IPS-15b (cell line): ENCODE measurements around the gene PAXX.
"Not testable (repeated sequence)": the region's sequence is repeated elsewhere in the genome, so short reads cannot be mapped to it uniquely, and the experiment has no call there.

ENCODE experiments used
- H3K27me3 ChIP-seq: one replicate; pipeline ENCODE4 v1.6.1; 2013; ENCODE audit warnings: low read length; ENCODE audit not compliant: control insufficient read depth, insufficient read depth
- H3K36me3 ChIP-seq: one replicate; pipeline ENCODE4 v1.6.1; 2013; ENCODE audit warnings: low read length; ENCODE audit not compliant: control insufficient read depth, insufficient read depth
- H3K4me1 ChIP-seq: one replicate; pipeline ENCODE4 v1.6.1; 2013; ENCODE audit warnings: mild to moderate bottlenecking, low read length; ENCODE audit not compliant: control insufficient read depth, insufficient read depth
- H3K4me3 ChIP-seq: one replicate; pipeline ENCODE4 v1.5.1; 2013; ENCODE audit warnings: low read depth, low read length
- H3K9ac ChIP-seq: one replicate; pipeline ENCODE4 v1.6.1; 2013; ENCODE audit warnings: low read depth, mild to moderate bottlenecking, low read length
- H3K9me3 ChIP-seq: one replicate; pipeline ENCODE4 v1.6.1; 2013; ENCODE audit warnings: mild to moderate bottlenecking, low read length; ENCODE audit not compliant: control insufficient read depth, insufficient read depth

Gene PAXX

DNA sequence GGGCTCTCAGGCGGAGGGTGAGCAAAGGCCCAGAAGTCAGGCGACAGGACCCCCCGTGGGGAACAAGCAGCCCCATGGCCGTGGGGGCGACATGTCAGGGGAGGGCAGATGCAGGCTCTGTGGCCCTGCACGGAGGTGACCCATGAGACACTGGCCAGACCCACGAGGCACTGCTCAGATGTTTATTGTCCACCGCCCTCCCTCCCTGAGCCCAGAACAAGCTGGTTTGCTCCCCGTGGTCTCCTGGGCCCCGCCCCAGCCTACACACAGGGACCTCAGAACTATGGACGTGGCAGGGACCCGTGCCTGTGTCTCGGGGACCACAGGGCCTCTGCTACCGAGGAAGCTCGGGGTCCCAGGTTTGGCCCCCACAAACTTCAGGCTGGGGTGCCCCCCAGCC, 37.8 kb downstream of the PAXX start:
- Histone ChIP-seq H3K4me1 (no peaks in the 10 kb centered on the region), H3K4me3 (no peak overlapping the region), H3K36me3 (no peaks in the 10 kb centered on the region)

DNA sequence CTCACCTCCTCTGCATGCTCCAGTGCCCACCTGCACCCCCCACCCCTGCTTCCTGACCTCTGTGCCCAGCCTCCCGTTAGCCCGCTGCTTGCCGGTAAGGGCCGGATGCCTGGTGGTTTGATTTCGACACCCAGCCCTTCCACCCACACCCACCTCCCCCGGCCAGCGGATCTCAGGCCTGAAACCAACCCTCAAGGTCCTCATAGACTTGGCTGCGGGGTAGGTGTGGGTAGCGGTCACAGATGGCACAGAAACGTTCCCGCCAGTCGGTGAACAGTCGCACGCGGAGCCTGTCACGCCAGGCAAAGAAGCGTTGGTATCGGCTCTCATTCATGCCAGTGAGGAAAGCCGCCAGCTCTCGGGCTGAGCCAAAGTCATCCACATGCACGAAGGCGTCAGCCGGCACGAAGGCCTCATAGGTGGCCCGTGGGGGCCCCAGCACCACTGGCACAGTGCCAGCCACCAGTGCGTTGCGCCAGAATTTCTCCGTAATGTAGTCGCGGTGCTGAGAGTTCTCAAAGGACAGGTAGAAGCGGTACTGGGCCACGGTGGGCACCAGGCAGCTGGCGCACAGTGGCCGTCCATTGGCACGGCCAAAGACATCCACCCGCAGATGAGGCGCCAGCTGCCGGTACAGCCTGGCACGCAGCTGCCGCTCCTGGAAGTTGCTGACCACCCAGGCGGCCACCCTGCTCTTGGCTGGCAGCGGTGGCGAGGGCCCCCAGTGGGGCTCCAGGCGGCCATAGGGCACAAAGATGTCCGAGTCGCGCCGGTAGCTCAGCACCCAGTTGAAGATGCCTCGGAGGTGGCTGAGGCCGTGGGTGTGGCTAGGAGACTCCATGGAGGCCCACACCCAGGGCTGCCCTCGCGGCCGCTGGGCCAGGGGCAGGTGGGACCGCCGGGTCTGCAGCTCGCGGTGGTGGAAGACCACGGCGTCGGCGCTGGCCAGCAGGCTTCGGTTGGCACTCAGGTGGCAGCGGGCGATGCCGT, 38.6 kb downstream of the PAXX start:
- Histone ChIP-seq H3K36me3 (no peaks in the 10 kb centered on the region), H3K9ac (no peak overlapping the region), H3K4me1 (no peaks in the 10 kb centered on the region)

More for the DNA sequence above, 37.8 kb downstream of the PAXX start:
- H3K27me3 ChIP-seq: peaks cover 22% of the 10 kb centered on the region
- H3K9ac ChIP-seq: no peak overlapping the region
- no peaks in the 10 kb centered on the region for H3K9me3 ChIP-seq

DNA sequence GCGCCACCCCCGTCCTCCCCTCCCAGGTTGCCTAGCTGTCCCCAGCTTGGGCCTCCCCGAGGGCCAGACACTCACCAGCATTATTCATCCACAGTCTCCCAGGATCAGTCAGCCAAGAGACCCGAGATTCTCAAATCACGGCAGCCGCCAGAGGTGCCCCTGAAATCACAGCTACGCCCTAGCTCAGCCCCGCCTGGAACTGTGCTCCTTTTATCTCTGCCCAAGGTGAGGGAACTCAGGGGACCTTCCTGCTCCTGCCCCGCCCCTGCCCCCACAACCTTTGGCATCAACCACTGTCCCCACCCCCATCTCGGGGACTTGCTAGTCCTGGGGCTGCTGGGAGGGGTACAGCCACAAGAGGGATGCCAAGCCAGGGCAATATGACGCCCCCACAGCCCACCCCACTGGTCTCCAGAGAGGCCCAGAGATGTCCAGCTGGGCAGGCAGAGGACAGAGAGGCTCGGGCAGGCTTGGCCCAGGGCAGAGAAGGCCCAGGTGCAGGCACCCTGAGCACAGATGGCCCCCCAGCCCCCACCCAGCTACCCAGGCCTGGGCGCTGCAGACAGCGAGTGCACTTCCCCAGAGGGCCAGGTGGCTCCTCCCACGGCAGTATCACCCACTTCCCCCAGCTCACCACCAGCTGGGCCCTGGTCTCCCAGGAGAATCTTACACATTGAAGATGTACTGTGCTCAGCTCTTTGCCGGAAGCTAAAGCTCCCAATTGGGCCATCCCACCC, 39.9 kb downstream of the PAXX start, which contains the start of gene FUT7:
Gene FUT7, minus strand, starts transcription at position 185 of the 737 bp plus-strand sequence. Its CDS starts 97 bp downstream, at position 88.
- Histone ChIP-seq H3K27me3 (peaks cover 12% of the 10 kb centered on the region), H3K36me3 (no peaks in the 10 kb centered on the region), H3K4me3 (no peak within 1 kb of the TSS), H3K9me3 (no peaks in the 10 kb centered on the region), H3K4me1 (no peaks in the 10 kb centered on the region), H3K9ac (no peak within 1 kb of the TSS)

More for the DNA sequence above, 38.6 kb downstream of the PAXX start:
- H3K4me3 ChIP-seq: no peak overlapping the region
- H3K9me3 ChIP-seq: no peaks in the 10 kb centered on the region
- H3K27me3 ChIP-seq: peaks cover 22% of the 10 kb centered on the region

DNA sequence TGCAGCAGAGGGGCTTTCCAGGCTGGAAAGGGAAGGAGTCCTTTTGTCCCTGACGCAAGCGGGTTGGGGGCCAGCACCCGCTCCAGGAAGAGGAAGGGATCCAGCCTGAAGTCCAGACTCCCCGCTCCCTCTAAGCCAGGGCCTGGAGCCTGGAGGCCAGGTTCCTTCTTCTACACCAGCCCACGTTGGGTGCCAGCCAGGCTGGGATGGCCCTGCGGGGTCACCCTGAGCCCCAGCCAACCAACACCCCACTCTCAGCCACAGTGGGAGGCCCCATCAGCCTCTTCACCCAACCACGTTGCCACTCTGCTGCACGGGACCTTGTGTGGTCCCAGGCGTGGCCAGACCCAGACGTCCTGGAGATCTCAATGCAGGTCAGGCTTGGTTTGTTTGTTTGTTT, 40.6 kb downstream of the PAXX start:
- H3K27me3 ChIP-seq: peaks cover 7% of the 10 kb centered on the region
- no peak overlapping the region for H3K9ac ChIP-seq
- H3K36me3 ChIP-seq: peaks cover 3% of the 10 kb centered on the region
- no peaks in the 10 kb centered on the region for H3K4me1 ChIP-seq
- no peaks in the 10 kb centered on the region for H3K9me3 ChIP-seq
- no peak overlapping the region for H3K4me3 ChIP-seq

DNA sequence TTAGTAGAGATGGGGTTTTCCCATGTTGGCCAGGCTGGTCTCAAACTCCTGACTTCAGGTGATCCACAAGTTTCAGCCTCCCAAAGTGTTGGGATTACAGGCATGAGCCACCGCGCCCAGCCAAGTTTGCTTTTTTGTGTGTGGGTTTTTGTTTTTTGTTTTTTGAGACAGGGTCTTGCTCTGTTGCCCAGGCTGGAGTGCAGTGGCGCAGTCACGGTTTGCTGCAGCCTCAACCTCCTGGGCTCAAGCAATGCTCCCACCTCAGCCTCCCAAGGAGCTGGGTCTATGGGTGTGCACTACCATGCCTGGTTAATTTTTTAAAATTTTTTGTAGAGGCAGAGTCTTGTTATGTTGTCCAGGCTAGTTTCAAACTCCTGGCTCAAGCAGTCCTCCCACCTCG, 41.3 kb downstream of the PAXX start:
- H3K9ac ChIP-seq, H3K4me3 ChIP-seq, H3K4me1 ChIP-seq, H3K27me3 ChIP-seq, H3K36me3 ChIP-seq, H3K9me3 ChIP-seq: not testable (repeated sequence)

DNA sequence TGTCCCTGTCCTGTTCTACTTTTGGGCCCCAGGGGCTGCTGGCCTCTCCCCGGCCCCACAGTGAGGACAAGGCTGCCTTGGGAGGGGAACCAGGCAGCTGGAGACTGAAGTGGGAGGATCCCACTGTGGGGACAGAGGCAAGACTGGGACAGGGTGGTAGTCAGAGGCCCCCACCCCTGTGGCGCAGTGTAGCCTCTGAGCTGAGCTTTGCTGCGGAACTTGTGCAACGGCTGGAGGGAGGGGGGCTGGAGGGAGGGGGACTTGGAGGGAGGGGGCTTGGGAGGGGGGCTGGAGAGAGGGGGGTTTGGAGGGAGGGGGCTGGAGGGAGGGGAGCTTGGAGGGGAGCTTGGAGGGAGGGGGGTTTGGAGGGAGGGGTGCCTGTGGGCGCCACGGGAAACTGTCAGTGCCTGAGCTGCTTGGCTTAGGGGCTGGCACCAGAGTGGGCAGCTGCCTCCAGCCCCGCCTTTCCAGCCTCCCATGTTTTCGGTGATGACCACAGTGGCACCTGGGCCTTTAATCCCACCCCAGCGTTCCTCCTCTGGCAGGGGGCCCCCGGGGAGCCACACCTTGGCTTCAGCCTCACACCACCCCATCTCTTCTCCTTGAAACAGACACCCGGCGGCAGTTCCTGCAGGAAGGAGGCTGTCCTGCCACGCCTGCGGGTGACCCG, 42.0 kb downstream of the PAXX start:
- peaks cover under 1% of the 10 kb centered on the region for H3K27me3 ChIP-seq
- H3K9ac ChIP-seq: no peak overlapping the region
- H3K36me3 ChIP-seq: peaks cover 3% of the 10 kb centered on the region
- H3K4me1 ChIP-seq: no peaks in the 10 kb centered on the region
- no peak overlapping the region for H3K4me3 ChIP-seq
- H3K9me3 ChIP-seq: no peaks in the 10 kb centered on the region

DNA sequence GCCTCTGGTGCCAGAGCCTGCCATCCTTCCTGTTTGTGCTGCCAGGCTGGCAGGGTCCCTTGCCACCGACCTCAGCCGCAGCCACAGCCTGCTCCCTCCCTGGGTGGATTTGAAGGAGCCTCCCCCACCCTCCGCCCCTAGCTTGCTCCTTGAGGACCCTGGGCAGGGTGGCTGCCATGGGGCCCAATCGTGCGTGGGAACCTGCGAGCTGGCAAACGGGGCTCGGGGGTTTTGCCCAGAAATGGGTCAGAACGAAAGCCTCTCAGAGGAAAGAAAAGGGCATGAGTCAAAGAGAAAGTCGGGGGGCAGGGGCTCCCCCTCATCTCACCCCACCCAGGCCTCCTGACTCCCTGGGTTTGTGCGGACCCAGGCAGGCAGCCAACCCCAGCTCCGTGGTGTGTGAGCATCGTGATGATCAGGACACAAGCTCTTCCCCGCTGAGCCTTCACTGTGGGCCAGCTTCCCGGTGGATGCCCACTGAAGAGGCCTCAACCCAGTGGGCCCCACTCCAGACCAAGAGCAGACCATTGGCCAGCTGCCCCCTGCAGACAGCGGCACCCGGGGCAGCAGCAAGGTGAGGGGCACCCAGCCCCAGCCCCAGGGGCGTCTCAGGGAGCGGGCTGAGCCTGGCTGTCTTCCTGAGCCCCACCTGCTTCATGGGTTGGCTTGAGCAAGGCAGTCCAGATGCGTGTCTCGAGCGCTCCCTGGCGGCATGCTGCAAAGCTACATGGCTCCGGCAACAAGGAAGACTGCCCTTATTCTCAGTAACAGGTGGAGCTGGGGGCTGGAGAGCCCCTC, 42.7 kb downstream of the PAXX start:
- Histone ChIP-seq H3K9me3 (no peaks in the 10 kb centered on the region), H3K4me3 (no peak overlapping the region), H3K27me3 (no peaks in the 10 kb centered on the region), H3K4me1 (no peaks in the 10 kb centered on the region), H3K36me3 (peaks cover 3% of the 10 kb centered on the region), H3K9ac (no peak overlapping the region)

DNA sequence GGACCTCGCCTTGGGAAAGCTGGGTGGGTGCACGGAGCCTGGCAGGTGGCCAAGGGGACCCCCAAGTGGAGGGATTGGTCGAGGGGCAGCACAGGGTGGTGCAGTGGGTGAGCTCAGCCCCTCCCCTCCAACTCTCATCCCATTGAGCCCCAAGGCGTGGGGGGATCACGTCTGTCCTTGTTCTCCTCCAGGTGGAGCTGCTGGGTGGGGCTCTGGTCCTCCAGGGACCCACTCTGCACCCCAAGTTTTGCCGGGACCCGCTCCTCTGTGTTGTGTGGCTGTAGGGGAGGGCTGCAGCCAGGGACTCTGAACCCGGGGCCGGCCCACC, 43.2 kb downstream of the PAXX start:
- no peaks in the 10 kb centered on the region for H3K9me3 ChIP-seq
- H3K27me3 ChIP-seq: no peaks in the 10 kb centered on the region
- peaks cover 3% of the 10 kb centered on the region for H3K36me3 ChIP-seq
- no peak overlapping the region for H3K4me3 ChIP-seq
- H3K4me1 ChIP-seq: no peaks in the 10 kb centered on the region
- no peak overlapping the region for H3K9ac ChIP-seq

DNA sequence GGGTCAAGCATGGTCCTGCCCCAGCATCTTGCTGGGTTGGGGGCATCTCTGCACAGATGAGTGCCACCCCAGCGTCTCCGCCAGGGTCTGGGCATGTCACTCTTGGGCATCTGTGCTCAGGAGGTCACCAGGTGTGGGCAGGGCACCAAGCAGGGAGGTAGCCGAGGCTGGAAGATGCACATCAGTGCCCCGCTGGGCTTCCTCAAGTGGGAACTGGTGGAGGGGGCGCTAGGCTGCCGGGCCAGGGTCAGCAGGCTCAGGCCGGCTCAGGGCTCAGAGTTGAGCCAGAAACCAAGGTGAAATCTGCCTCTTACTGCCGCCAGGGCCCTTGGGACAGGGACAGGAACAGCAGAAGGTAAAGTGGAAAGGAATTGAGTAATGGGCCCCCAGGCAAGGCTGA, 43.7 kb downstream of the PAXX start:
- no peak overlapping the region for H3K4me3 ChIP-seq
- no peaks in the 10 kb centered on the region for H3K9me3 ChIP-seq
- H3K27me3 ChIP-seq: no peaks in the 10 kb centered on the region
- no peak overlapping the region for H3K9ac ChIP-seq
- no peaks in the 10 kb centered on the region for H3K4me1 ChIP-seq
- peaks cover 3% of the 10 kb centered on the region for H3K36me3 ChIP-seq

DNA sequence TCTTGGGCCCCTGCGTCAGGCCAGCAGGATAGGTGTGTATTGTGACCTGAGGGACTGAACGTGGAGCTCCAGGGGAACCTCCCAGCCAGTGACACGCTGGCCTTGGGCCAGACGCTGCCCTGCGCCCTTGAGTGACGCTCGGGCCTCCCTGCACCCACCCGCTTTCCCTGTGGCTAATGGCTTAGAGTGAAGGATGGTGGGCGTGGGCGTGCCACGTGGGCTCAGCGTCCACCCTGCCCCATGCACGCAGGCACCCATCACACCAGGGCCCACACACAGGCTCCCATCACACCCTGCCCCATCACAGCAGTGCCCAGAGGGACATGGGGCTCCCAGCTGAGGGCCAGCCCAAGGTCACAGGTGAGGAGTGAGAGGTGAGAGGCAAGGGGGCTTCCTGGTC, 44.8 kb downstream of the PAXX start:
- Histone ChIP-seq H3K9ac (no peak overlapping the region), H3K27me3 (no peaks in the 10 kb centered on the region), H3K4me3 (no peak overlapping the region), H3K36me3 (peaks cover 6% of the 10 kb centered on the region), H3K4me1 (no peaks in the 10 kb centered on the region), H3K9me3 (no peaks in the 10 kb centered on the region)

DNA sequence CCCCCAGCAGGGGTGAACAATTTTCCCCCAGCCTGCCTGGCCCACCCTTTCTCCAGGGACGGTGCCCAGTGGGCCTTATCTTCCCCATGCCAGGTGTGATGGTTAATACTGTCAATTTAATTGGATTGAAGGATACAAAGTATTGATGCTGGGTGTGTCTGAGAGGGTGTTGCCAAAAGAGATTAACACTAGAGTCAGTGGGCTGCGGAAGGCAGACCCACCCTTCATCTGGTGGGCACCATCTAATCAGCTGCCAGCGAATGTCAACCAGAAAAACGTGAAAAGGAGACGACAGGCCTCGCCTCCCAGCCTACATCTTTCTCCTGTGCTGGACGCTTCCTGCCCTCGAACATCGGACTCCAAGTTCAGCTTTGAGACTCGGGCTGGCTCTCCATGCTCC, 45.3 kb downstream of the PAXX start:
- H3K4me1 ChIP-seq: no peaks in the 10 kb centered on the region
- no peak overlapping the region for H3K9ac ChIP-seq
- no peak overlapping the region for H3K4me3 ChIP-seq
- no peaks in the 10 kb centered on the region for H3K27me3 ChIP-seq
- H3K9me3 ChIP-seq: no peaks in the 10 kb centered on the region
- peaks cover 6% of the 10 kb centered on the region for H3K36me3 ChIP-seq
